SW 1271 (cell line): Measurements from ENCODE around the gene TBRG4.

Source experiments
- DNase-seq, 2 experiments: peaks; one replicate each; lab custom pipeline; 2025; lab: John Stamatoyannopoulos, UW

The TBRG4 gene

GRCh38 chr7:45089341-45089891, 22.1 kb downstream of the TBRG4 start:
- DNase-seq: peak in 1 of 2 experiments; percentile 13

- no peak for DNase-seq
Measured at GRCh38 chr7:45088821-45089340, 22.6 kb downstream of the TBRG4 start, which contains the start of gene NACAD. Gene NACAD (minus strand): TSS chr7:45088969. CDS start chr7:45088894, 75 bp downstream.

GRCh38 chr7:45088146-45088701, 23.3 kb downstream of the TBRG4 start:
- DNase-seq: no peak

GRCh38 chr7:45087301-45088145, 24.0 kb downstream of the TBRG4 start:
- DNase-seq: no peak

GRCh38 chr7:45086331-45087065, 25.0 kb downstream of the TBRG4 start:
- DNase-seq: no peak

GRCh38 chr7:45085619-45086200, 25.8 kb downstream of the TBRG4 start:
- no peak for DNase-seq

- no peak for DNase-seq
Measured at GRCh38 chr7:45084901-45085618, 26.4 kb downstream of the TBRG4 start.

GRCh38 chr7:45084336-45084735, 27.2 kb downstream of the TBRG4 start:
- DNase-seq: no peak

- DNase-seq: no peak
Measured at GRCh38 chr7:45082831-45083331, 28.6 kb downstream of the TBRG4 start.

- DNase-seq: no peak
Measured at GRCh38 chr7:45082031-45082830, 29.3 kb downstream of the TBRG4 start.

- DNase-seq: no peak
Measured at GRCh38 chr7:45081670-45081974, 29.9 kb downstream of the TBRG4 start.

- no peak for DNase-seq
Measured at GRCh38 chr7:45080958-45081669, 30.4 kb downstream of the TBRG4 start.

- DNase-seq: no peak
Measured at GRCh38 chr7:45080265-45080957, 31.1 kb downstream of the TBRG4 start.

GRCh38 chr7:45078125-45078681, 33.3 kb downstream of the TBRG4 start:
- DNase-seq: no peak

- DNase-seq: no peak
Measured at GRCh38 chr7:45077579-45077978, 33.9 kb downstream of the TBRG4 start.

GRCh38 chr7:45076946-45077345, 34.6 kb downstream of the TBRG4 start:
- no peak for DNase-seq

GRCh38 chr7:45075871-45076796, 35.4 kb downstream of the TBRG4 start:
- no peak for DNase-seq

GRCh38 chr7:45075355-45075644, 36.2 kb downstream of the TBRG4 start:
- no peak for DNase-seq
